Inflammatory macrophage treated with lipopolysaccharide for 4 hours (primary cell): ENCODE measurements around the gene ACAA1.
"Not testable (repeated sequence)": the region's sequence is repeated elsewhere in the genome, so short reads cannot be mapped to it uniquely, and the experiment has no call there.

Experiments used
- DNase-seq: peaks from one replicate; pipeline ENCODE4 v3.0.0-alpha.2; 2020

The ACAA1 gene

DNA sequence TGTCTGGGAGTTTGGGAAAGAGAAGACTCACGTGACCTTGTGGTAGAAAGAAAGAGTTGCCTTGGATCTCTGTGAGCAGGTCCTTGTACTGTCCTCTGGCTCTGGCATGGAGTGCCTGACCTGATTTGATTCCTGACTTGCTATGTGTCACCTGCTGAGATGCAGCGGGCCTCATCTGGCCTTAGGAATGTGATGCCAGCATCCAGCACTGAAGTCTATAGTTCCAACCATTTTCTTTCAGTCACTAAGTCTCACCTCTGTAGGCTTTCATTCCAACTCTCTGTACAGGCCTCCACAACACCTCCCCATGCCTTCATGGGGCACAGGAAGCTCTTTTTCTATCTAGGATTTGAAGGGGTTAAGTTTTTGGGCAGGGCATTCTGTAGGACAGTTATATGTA is 16.3 kb upstream of the ACAA1 start:
- no peak for DNase-seq

DNA sequence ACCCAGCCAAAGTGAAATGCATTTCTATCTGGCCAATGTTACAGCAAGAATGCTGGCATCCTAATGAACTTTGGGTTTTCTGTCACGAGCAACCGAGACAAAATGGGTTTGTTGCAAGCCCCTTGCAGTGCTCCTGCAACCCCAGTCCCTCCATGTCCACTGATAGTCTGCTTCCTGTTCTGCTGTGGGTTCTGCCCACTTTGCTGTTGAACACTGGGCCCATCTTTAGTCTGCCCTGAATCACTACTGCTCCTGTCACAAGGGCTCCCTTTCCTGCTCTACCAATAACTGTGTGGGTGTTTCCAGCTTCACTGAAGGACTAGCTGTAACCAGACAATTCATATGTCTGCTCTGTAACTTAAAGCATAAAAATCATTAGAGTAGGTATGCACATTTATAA is 15.7 kb upstream of the ACAA1 start:
- DNase-seq: peak; percentile 82

DNA sequence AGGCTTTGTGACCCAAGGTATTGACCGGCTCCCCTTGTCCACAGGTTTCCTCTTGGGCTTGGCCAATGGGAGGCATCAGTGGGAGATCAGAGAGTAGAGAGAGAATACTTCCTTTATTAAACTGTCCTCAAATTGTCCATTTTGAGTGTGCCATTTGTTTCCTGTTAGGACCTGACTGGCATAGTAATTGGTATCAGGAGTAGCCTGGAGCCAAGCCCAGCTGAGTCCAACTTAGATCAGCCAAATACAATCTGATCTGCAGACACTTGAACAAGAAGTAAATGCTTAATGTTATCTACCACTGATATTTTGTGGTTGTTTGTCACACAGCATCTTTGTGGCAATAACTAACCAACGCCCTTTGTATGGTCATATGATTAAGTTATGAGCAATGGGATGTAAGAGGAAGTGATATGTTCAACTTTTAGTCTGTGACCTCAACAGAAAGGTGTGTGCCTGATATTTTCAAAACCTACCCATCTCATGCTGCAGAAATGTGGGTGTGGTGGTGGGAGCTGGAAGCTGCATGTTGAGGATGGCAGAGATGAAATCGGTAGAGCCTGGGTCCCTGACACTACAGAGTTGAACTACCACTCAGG is 14.8 kb upstream of the ACAA1 start:
- peak; percentile 89 for DNase-seq

GRCh38 chr3:38150780-38151528 is 14.0 kb upstream of the ACAA1 start:
- DNase-seq: no peak

GRCh38 chr3:38149708-38150107 is 12.8 kb upstream of the ACAA1 start:
- DNase-seq: peak; percentile 78

DNA sequence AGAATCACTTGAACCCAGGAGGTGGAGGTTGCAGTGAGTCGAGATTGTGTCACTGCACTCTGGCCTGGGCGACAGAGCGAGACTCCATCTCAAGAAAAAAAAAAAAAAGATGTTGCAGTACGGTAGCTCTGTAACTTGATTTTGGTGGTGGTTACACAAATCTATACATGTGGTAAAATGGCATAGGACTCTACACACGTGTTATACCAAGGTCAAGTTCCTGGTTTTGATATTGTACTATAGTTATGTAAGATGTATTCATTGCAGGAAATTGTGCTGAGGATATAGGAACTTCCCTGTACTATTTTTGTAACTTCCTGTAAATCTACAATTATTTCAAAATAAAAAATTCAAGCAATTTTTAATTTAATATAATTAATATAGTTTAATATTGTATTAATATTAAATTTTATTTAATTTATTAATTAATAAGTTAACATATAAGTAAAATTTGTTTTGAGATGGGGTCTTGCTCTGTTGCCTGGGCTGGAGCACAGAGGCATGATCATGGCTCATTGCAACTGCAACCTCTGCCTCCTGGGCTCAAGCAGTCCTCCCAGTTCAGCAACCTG is 11.5 kb upstream of the ACAA1 start:
- DNase-seq: peak; percentile 93

- peak; percentile 90 for DNase-seq
Measured at GRCh38 chr3:38147421-38147820, 10.5 kb upstream of the ACAA1 start.

- no peak for DNase-seq
Measured at GRCh38 chr3:38146504-38146903, 9.6 kb upstream of the ACAA1 start.

- DNase-seq: no peak
Measured at GRCh38 chr3:38143511-38143910, 6.6 kb upstream of the ACAA1 start.

- DNase-seq: no peak
Measured at GRCh38 chr3:38142959-38143358, 6.0 kb upstream of the ACAA1 start.

DNA sequence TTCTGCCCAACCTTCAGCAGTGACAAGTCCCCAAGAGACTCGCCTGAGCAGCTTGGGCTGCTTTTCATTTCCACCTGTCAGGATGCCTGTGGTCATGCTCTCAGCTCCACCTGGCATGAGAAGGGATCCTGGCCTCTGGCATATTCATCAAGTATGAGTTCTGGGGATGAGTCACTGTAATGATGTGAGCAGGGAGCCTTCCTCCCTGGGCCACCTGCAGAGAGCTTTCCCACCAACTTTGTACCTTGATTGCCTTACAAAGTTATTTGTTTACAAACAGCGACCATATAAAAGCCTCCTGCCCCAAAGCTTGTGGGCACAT is 5.0 kb upstream of the ACAA1 start:
- DNase-seq: no peak

DNA sequence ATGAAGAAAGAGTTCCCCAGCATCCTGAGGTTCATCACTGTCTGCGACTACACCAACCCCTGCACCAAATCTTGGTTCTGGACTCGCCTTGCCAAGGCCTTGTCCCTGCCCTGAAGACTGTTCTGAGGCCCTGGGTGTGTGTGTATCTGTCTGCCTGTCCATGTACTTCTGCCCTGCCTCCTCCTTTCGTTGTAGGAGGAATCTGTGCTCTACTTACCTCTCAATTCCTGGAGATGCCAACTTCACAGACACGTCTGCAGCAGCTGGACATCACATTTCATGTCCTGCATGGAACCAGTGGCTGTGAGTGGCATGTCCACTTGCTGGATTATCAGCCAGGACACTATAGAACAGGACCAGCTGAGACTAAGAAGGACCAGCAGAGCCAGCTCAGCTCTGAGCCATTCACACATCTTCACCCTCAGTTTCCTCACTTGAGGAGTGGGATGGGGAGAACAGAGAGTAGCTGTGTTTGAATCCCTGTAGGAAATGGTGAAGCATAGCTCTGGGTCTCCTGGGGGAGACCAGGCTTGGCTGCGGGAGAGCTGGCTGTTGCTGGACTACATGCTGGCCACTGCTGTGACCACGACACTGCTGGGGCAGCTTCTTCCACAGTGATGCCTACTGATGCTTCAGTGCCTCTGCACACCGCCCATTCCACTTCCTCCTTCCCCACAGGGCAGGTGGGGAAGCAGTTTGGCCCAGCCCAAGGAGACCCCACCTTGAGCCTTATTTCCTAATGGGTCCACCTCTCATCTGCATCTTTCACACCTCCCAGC is 4.4 kb upstream of the ACAA1 start:
- DNase-seq: no peak

- no peak for DNase-seq
Measured at GRCh38 chr3:38140326-38141172, 3.6 kb upstream of the ACAA1 start.

DNA sequence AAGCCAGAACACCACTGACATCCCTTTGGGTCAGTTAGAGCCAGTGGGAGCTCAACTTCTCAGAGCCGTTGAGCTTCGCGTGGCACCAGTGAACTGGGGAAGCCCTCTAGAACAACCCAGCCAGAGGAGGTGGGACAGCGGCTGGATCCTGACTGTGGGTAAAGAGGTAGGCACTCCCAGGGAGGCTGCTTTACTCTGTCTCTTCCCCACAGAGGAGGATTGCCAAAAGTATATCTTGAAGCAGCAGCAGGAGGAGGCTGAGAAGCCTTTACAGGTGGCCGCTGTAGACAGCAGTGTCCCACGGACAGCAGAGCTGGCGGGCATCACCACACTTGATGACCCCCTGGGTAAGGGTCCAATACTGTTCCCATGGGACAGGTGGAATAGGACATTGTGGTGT is 2.7 kb upstream of the ACAA1 start:
- no peak for DNase-seq

DNA sequence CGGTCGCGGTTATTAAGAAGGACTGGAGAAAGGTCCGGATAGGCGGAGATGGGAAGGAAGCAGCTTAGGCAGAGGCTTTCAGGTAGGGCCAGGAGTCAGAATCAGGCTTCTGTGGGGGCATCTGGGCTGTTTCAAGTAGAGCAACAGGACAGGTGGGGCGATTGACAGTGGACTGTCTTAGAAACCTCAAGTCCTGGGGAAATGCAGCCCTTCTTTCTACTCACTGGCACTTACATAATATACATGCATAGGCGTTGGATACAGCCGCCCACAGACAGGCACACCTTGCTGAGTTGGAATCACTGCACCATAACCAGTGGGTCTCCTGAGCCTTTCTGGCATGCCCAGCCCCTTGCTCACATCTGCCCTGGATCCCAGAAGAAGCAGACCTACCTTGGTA is 2.3 kb upstream of the ACAA1 start:
- DNase-seq: no peak

DNA sequence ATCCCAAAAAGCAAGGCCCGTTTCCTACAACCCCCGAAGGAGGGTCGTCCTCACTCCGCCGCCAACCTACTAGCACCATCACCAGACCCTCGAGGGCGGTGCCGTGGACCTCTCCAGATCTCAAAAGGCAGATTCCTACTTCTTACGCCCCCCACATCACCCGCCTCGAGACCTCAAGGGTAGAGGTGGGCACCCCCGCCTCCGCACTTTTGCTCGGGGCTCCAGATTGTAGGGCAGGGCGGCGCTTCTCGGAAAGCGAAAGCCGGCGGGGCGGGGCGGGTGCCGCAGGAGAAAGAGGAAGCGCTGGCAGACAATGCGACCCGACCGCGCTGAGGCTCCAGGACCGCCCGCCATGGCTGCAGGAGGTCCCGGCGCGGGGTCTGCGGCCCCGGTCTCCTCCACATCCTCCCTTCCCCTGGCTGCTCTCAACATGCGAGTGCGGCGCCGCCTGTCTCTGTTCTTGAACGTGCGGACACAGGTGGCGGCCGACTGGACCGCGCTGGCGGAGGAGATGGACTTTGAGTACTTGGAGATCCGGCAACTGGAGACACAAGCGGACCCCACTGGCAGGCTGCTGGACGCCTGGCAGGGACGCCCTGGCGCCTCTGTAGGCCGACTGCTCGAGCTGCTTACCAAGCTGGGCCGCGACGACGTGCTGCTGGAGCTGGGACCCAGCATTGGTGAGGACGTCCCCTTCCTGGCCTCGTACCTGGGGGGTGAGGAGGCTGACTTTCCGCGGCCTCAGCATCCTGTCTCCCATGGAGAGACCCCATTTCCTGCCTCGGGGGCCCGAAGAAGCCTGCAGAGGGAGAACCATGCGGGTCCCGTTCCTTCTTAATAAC is 1.6 kb upstream of the ACAA1 start, which contains the start of gene MYD88:
Gene MYD88 (plus strand): TSS at position 313 of the 842 bp plus-strand sequence. CDS start 40 bp downstream, at position 353.
- peak; percentile 92 for DNase-seq

DNA sequence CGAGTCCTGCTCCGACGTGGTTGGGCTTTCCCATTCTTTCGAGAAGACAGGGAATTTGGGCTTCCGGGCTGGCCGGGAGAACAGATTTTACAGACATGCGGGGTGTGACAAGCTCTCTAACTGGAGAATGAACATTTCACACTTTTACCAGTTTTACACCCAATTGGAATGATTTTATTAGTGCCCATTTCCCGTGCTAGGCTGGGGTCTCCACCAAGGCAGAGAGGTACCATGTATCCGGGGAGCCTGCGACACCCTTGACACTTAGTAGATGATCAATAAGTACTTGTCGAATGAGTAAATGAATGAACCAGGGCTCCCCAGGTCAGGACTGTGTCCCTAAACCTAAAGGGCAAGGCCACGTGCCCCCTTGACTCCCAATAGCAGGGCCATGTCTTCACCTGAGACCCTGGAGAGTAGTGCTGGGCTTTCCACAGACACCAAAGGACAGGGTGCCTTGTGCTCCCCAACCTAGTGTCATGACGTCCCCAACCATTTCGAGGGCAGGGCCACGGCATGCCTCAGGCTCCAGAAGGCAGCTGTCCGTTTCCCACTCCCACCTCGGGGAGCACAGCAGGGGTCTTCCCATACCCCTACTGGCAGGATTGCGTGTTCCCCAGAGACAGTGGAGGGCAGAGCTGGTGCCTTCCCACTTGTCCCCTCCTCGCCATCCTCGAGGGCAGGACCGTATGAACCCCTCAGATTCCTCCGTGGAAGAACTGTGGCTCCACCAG is 855 bp upstream of the ACAA1 start:
- DNase-seq: peak; percentile 34

DNA sequence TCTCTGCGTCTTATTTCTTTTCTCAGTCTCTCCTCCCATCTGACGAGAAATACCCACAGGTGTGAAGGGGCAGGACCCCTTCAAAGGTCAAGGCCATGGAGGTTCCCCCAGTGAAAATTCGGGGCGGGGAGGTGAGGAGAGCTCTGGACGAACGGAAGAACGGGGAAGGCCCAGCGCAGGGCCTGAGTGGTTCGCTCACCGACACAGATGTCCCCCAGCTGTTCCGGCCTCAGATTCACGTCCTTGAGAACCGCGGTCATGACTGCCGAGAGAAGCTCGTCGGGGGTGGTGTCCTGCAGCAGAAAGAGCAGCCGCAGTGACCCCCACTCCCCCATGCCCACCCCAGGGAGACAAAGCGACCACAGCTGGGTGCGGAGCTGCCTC is 542 bp downstream of the ACAA1 start:
- DNase-seq: peak; percentile 12

- DNase-seq: peak; percentile 23
Measured at GRCh38 chr3:38135621-38136277, 1.2 kb downstream of the ACAA1 start.

DNA sequence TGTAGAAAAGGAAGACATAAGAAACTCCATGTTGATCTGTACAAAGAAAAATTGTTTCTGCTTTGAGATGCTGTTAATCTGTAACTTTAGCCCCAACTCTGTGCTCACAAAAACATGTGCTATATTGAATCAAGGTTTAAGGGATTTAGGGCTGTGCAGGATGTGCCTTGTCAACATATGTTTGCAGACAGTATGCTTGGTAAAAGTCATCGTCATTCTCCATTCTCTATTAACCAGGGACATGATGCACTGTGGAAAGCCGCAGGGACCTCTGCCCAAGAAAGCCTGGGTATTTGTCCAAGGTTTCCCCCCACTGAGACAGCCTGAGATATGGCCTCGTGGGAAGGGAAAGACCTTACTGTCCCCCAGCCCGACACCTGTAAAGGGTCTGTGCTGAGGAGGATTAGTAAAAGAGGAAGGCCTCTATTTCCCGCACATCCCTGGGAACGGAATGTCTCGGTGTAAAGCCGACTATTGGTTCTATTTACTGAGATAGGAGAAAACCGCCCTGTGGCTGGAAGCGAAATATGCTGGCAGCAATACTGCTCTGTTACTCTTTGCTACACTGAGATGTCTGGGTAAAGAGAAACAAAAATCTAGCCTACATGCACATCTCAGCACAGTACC is 2.3 kb downstream of the ACAA1 start:
- DNase-seq: not testable (repeated sequence)
